Naive thymus-derived CD4-positive, alpha-beta T cell (primary cell): ENCODE measurements around the gene VTI1B. TPM values are rescaled to one million over a fixed set of nuclear protein-coding genes. Genes with fewer than 3 reads are reported as not detected.

Experiments used
- ATAC-seq: fragments of 150-1000 bp; cut with Tn5 transposase; 2 replicates; pipeline ENCODE4 v1.10.0; 2021; ENCODE audit warnings: mild to moderate bottlenecking, moderate library complexity
- CTCF ChIA-PET: fragments of 350-600 bp; sonication (Branson Sonifier 250); formaldehyde crosslinking; loops from one replicate; lab custom pipeline; 2021; ENCODE audit warnings: antibody characterized with exemption; lab: Charles Lee
- POLR2A ChIA-PET: fragments of 350-600 bp; sonication (Branson Sonifier 250); formaldehyde crosslinking; loops from one replicate; lab custom pipeline; 2021; ENCODE audit warnings: antibody characterized with exemption, inconsistent platforms; lab: Charles Lee
- DNase-seq, 9 donors: peaks; one replicate each; pipeline versions ENCODE4 v3.0.0 to v3.0.0-alpha.2; 2020 to 2022; ENCODE audit warnings: mixed read lengths in 1 of 9
- H3K27ac ChIP-seq: one replicate; pipeline ENCODE4 v1.7.0; 2013; ENCODE audit warnings: mild to moderate bottlenecking, low read depth, low read length, moderate library complexity
- H3K27me3 ChIP-seq, 2 donors: one replicate each; pipeline ENCODE4 v1.7.0; 2013; ENCODE audit warnings: low read length in 2 of 2, mild to moderate bottlenecking in 2 of 2, moderate library complexity in 2 of 2; ENCODE audit not compliant: control insufficient read depth in 2 of 2, insufficient read depth in 2 of 2
- H3K36me3 ChIP-seq, 3 experiments: 1 replicate in 2 of 3; 2 replicates in 1 of 3; pipeline ENCODE4 v1.7.0; 2013; ENCODE audit warnings: low read length in 3 of 3, mild to moderate bottlenecking in 3 of 3, moderate library complexity in 1 of 3; ENCODE audit not compliant: insufficient read depth in 3 of 3, control insufficient read depth in 2 of 3
- H3K4me1 ChIP-seq, 2 donors: one replicate each; pipeline ENCODE4 v1.7.0; 2013; ENCODE audit warnings: low read length in 2 of 2, mild to moderate bottlenecking in 2 of 2, moderate library complexity in 1 of 2; ENCODE audit not compliant: control insufficient read depth in 2 of 2, insufficient read depth in 2 of 2
- H3K4me3 ChIP-seq: 2 replicates; pipeline ENCODE4 v1.7.0; 2013; ENCODE audit warnings: mild to moderate bottlenecking, low read length
- H3K9me3 ChIP-seq, 3 experiments: 1 replicate in 2 of 3; 2 replicates in 1 of 3; pipeline ENCODE4 v1.7.0; 2013; ENCODE audit warnings: low read length in 3 of 3; ENCODE audit not compliant: control insufficient read depth in 2 of 3
- H3K27ac Mint-ChIP-seq, 9 donors: one replicate each; pipeline ENCODE4 v1.8.0; 2020 to 2022; ENCODE audit warnings: mixed read lengths in 9 of 9, mild to moderate bottlenecking in 8 of 9, moderate library complexity in 5 of 9, inconsistent platforms in 2 of 9
- H3K27me3 Mint-ChIP-seq, 5 donors: one replicate each; pipeline ENCODE4 v1.8.0; 2021 to 2022; ENCODE audit warnings: mixed read lengths in 5 of 5, mild to moderate bottlenecking in 1 of 5
- H3K36me3 Mint-ChIP-seq, 5 donors: one replicate each; pipeline ENCODE4 v1.8.0; 2020 to 2022; ENCODE audit warnings: mixed read lengths in 5 of 5, mild to moderate bottlenecking in 3 of 5, inconsistent platforms in 1 of 5
- H3K4me1 Mint-ChIP-seq, 7 donors: one replicate each; pipeline ENCODE4 v1.8.0; 2020 to 2022; ENCODE audit warnings: mixed read lengths in 7 of 7, mild to moderate bottlenecking in 3 of 7, inconsistent platforms in 1 of 7
- H3K4me3 Mint-ChIP-seq, 10 donors: one replicate each; pipeline ENCODE4 v1.8.0; 2020 to 2022; ENCODE audit warnings: mild to moderate bottlenecking in 10 of 10, mixed read lengths in 10 of 10, moderate library complexity in 6 of 10, inconsistent platforms in 2 of 10
- H3K9me3 Mint-ChIP-seq, 11 donors: one replicate each; pipeline ENCODE4 v1.8.0; 2020 to 2022; ENCODE audit warnings: mixed read lengths in 11 of 11, mild to moderate bottlenecking in 4 of 11, inconsistent platforms in 1 of 11, moderate library complexity in 1 of 11
- intact Hi-C, 2 donors: fragments of 100-400 bp; cut with micrococcal nuclease; formaldehyde crosslinking; loops; one replicate each; pipeline ENCODE4 v1.15.1; 2023
- polyA plus RNA-seq, 2 donors: library from polyadenylated mRNA; unstranded; fragments of 300-500 nt; fragmentation: Illumina TruSeq; gene quantifications; one replicate each; pipeline ENCODE4 v1.2.3, GENCODE V29; 2021
- total RNA-seq, 6 experiments: library from RNA in 5 of 6; stranded (reverse) in 5 of 6; gene quantifications; 1 replicate in 5 of 6; 2 replicates in 1 of 6; pipeline ENCODE4 v1.2.3 and lab custom pipeline; 2021 to 2026

Gene VTI1B
- total and polyA plus RNA-seq, 7 experiments from 2014 or later = 49.2 to 99.7 (median 65.9) TPM

DNA sequence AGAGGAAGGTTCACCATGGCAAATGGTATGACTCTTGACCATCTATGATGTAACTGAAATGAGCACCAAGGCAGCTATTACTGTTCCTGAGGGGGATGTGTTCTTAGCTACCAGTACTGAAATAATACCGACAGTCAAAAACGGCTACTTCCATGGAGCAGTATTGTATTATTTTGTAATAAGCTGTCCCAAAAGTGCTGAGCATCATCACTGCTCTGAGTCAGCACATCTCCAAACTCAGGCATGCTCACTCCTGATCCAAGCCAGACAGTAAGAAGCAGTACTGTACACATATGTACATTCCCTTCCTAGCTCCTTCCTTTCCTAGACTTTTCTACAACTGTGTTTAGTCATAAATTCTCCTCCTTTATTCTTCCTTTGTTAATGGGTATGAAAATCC, 8.6 kb downstream of the VTI1B start:
- no peak for DNase-seq
- no peak overlapping the region for H3K4me3 Mint-ChIP-seq
- intact Hi-C loops = loop anchor here in 1 of 2 donors (2.0 to 5.0 kb wide), 2 partner anchors 39 to 139 kb away; no protein-coding TSS in a partner anchor
- Histone ChIP-seq H3K4me1 (peaks cover 5 to 7% of the 10 kb centered on the region in 2 donors), H3K9me3 (no peaks in the 10 kb centered on the region), H3K27ac (no peak overlapping the region), H3K27me3 (no peaks in the 10 kb centered on the region), H3K4me3 (no peak overlapping the region), H3K36me3 (peaks cover 0 to 2% (median 0%) of the 10 kb centered on the region in 3 experiments)
- ATAC-seq = no peak
- H3K4me1 Mint-ChIP-seq = peaks cover 32 to 65% (median 56%) of the 10 kb centered on the region in 7 donors
- peaks cover 0 to 12% (median 2%) of the 10 kb centered on the region in 5 donors for H3K36me3 Mint-ChIP-seq
- ChIA-PET CTCF (interaction anchor here (1.7 to 2.9 kb wide), 4 partner anchors 47 to 239 kb away, joined by 7 to 20 read pairs (median 10); partner anchors contain the start of gene ARG2), POLR2A (interaction anchor here (1.3 kb wide), 1 partner anchor 8 kb away, joined by 3 read pairs; no protein-coding TSS in a partner anchor)
- H3K9me3 Mint-ChIP-seq = no peaks in the 10 kb centered on the region
- no peaks in the 10 kb centered on the region for H3K27me3 Mint-ChIP-seq
- peak overlapping the region in 5 of 9 donors; percentile 7 to 72 (median 58) for H3K27ac Mint-ChIP-seq

DNA sequence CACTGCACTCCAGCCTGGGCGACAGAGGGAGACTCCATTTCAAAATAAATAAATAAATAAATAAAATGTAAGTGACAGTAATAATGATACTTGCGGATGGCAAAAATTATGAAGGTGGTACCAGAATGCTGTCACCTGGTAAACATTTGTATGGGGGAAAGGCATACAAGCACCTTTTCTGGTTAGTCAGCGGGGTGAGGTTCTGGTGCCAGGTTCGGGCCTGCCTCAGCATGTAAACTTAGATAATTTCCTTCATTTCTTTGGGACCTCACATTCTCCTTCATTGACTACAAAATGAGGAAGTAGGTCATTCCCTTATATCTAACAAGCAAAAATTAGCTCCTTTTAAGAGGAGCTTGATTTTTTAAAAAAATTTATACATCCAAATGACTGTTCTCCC, 10.8 kb downstream of the VTI1B start:
- Histone ChIP-seq H3K27ac (no peak overlapping the region), H3K27me3 (no peaks in the 10 kb centered on the region), H3K4me1 (peaks cover 4 to 5% of the 10 kb centered on the region in 2 donors), H3K9me3 (no peaks in the 10 kb centered on the region), H3K4me3 (no peak overlapping the region), H3K36me3 (peaks cover 0 to 20% (median 5%) of the 10 kb centered on the region in 3 experiments)
- Mint-ChIP-seq H3K36me3 (peaks cover 0 to 21% (median 3%) of the 10 kb centered on the region in 5 donors), H3K9me3 (no peaks in the 10 kb centered on the region), H3K27me3 (no peaks in the 10 kb centered on the region), H3K4me3 (no peak overlapping the region), H3K4me1 (peaks cover 22 to 43% (median 38%) of the 10 kb centered on the region in 7 donors), H3K27ac (peak overlapping the region in 1 of 9 donors; percentile 28)
- POLR2A ChIA-PET = interaction anchor here (1.4 kb wide), 1 partner anchor 45 kb away, joined by 3 read pairs; no protein-coding TSS in a partner anchor
- CTCF ChIA-PET = interaction anchor here (0.6 to 2.5 kb wide), 4 partner anchors 41 to 414 kb away, joined by 3 to 7 read pairs (median 4); no protein-coding TSS in a partner anchor
- intact Hi-C loops = no loop called here
- ATAC-seq (no peak), DNase-seq (no peak)

DNA sequence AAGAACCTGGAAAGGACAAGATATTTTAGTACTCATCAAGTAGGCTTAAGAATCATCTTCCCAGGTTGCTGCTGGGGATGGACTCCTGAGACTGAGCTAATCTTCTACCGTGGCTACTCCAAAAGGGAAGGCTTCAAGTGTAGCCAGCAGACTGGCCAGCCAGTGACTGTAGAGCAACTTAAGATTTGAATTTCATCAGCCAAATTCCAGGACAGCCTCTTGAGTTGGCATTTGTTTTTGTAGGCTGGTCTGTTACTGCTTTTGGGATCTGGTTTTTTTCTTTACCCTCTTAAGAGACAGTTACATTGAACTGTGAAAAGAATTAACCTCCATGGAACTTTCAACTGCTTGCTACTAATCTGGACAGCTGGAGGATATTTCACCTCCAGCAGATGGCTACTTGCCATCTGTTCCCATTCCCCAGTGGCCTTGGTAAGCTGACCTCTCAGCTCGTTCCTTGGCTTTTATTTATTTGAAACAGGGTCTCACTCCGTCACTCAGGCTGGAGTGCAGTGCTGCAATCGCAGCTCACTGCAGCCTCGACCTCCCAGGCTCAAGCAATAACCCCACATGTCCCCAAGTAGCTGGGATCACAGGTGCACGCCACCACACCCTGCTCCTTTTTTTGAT, 20.7 kb downstream of the VTI1B start:
- Mint-ChIP-seq H3K9me3 (no peaks in the 10 kb centered on the region), H3K27ac (no peak overlapping the region), H3K36me3 (peaks cover 14 to 50% (median 24%) of the 10 kb centered on the region in 5 donors), H3K4me3 (no peak overlapping the region), H3K4me1 (no peaks in the 10 kb centered on the region), H3K27me3 (no peaks in the 10 kb centered on the region)
- Histone ChIP-seq H3K36me3 (peaks cover 14 to 89% (median 30%) of the 10 kb centered on the region in 3 experiments), H3K4me1 (no peaks in the 10 kb centered on the region), H3K27me3 (no peaks in the 10 kb centered on the region), H3K9me3 (no peaks in the 10 kb centered on the region), H3K4me3 (no peak overlapping the region), H3K27ac (no peak overlapping the region)
- DNase-seq (no peak), ATAC-seq (no peak)
- ChIA-PET CTCF (interaction anchor here (0.6 kb wide), 1 partner anchor 54 kb away, joined by 3 read pairs; the partner anchor contains the start of gene PIGH), POLR2A (interaction anchor here (1.0 kb wide), 1 partner anchor 13 kb away, joined by 4 read pairs; no protein-coding TSS in a partner anchor)
- intact Hi-C loops = no loop called here

DNA sequence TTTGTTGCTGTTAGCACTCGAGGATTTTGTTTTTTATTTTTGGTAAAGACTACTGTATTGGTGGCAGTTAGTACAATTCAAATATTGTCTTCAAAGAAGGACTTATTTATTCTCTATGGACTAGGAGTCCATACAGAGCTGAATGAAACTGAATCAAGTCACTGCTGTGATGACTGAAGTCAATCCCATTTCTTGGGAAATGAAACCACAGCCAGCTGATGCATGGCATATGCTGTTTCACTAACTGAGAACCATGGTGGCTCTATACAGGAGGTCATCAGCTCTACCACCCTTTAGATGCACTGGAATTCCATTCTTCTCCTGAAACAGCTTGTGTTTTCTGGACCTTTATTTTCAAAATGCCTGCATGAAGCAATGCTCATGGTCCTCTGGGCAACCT, 22.2 kb downstream of the VTI1B start:
- ChIA-PET POLR2A (interaction anchor here (0.6 kb wide), 1 partner anchor 431 kb away, joined by 3 read pairs; no protein-coding TSS in a partner anchor), CTCF (interaction anchor here (0.6 to 1.2 kb wide), 2 partner anchors 55 to 217 kb away, joined by 3 to 4 read pairs; no protein-coding TSS in a partner anchor)
- H3K36me3 Mint-ChIP-seq = peaks cover 14 to 46% (median 21%) of the 10 kb centered on the region in 5 donors
- no peaks in the 10 kb centered on the region for H3K27me3 ChIP-seq
- intact Hi-C loops = no loop called here
- peak overlapping the region in 1 of 9 donors; percentile 12 for H3K27ac Mint-ChIP-seq
- H3K27me3 Mint-ChIP-seq = no peaks in the 10 kb centered on the region
- no peaks in the 10 kb centered on the region for H3K4me1 Mint-ChIP-seq
- DNase-seq (no peak), ATAC-seq (no peak)
- peaks cover 14 to 80% (median 30%) of the 10 kb centered on the region in 3 experiments for H3K36me3 ChIP-seq
- no peaks in the 10 kb centered on the region for H3K9me3 Mint-ChIP-seq
- no peak overlapping the region for H3K27ac ChIP-seq
- H3K9me3 ChIP-seq = no peaks in the 10 kb centered on the region
- H3K4me3 ChIP-seq = no peak overlapping the region
- no peak overlapping the region for H3K4me3 Mint-ChIP-seq
- no peaks in the 10 kb centered on the region for H3K4me1 ChIP-seq

DNA sequence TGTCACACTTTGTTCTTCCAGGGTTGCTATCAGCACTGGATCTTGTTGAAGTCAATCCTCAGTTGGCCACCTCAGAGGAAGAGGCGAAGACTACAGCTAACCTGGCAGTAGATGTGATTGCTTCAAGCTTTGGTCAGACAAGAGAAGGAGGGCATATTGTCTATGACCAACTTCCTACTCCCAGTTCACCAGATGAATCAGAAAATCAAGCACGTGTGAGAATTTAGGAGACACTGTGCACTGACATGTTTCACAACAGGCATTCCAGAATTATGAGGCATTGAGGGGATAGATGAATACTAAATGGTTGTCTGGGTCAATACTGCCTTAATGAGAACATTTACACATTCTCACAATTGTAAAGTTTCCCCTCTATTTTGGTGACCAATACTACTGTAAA, 23.7 kb downstream of the VTI1B start:
- DNase-seq = no peak
- H3K36me3 Mint-ChIP-seq = peaks cover 11 to 52% (median 19%) of the 10 kb centered on the region in 5 donors
- H3K4me1 Mint-ChIP-seq = no peaks in the 10 kb centered on the region
- intact Hi-C loops = no loop called here
- Histone ChIP-seq H3K4me1 (no peaks in the 10 kb centered on the region), H3K4me3 (no peak overlapping the region), H3K9me3 (no peaks in the 10 kb centered on the region), H3K27ac (no peak overlapping the region), H3K27me3 (no peaks in the 10 kb centered on the region), H3K36me3 (peaks cover 9 to 75% (median 22%) of the 10 kb centered on the region in 3 experiments)
- POLR2A ChIA-PET = interaction anchor here (1.5 kb wide), 1 partner anchor 8 kb away, joined by 4 read pairs; no protein-coding TSS in a partner anchor
- CTCF ChIA-PET = no interaction called here
- no peaks in the 10 kb centered on the region for H3K27me3 Mint-ChIP-seq
- ATAC-seq = no peak
- no peaks in the 10 kb centered on the region for H3K9me3 Mint-ChIP-seq
- peak overlapping the region in 3 of 9 donors; percentile 3 to 46 (median 38) for H3K27ac Mint-ChIP-seq
- H3K4me3 Mint-ChIP-seq = no peak overlapping the region

DNA sequence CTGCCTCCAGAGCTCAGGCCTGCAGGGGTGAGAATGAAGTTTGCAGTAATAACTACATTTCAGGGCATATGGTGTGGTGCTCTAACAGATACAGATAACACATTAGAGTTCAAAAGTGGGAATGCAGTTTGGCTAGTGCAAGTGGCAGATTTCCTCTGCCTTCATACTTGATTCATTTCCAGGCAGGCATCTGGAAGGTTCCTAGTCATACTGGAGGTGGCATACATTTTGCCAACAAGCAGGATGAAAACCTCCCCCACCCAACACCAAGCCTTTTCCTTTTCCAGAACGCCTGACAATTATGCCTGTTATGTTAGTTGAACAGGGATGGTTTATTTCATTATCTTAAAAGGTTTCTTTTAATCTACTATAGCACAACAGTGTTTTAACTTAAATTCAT, 24.3 kb downstream of the VTI1B start:
- no peak overlapping the region for H3K27ac ChIP-seq
- intact Hi-C loops = no loop called here
- H3K27ac Mint-ChIP-seq = peak overlapping the region in 2 of 9 donors; percentile 5 to 14
- ATAC-seq (no peak), DNase-seq (no peak)
- no peaks in the 10 kb centered on the region for H3K9me3 Mint-ChIP-seq
- no peaks in the 10 kb centered on the region for H3K4me1 Mint-ChIP-seq
- no peaks in the 10 kb centered on the region for H3K27me3 ChIP-seq
- no peaks in the 10 kb centered on the region for H3K27me3 Mint-ChIP-seq
- no peak overlapping the region for H3K4me3 Mint-ChIP-seq
- H3K4me1 ChIP-seq = no peaks in the 10 kb centered on the region
- H3K36me3 ChIP-seq = peaks cover 9 to 70% (median 17%) of the 10 kb centered on the region in 3 experiments
- POLR2A ChIA-PET = interaction anchor here (1.5 kb wide), 1 partner anchor 9 kb away, joined by 4 read pairs; no protein-coding TSS in a partner anchor
- H3K4me3 ChIP-seq = no peak overlapping the region
- H3K36me3 Mint-ChIP-seq = peaks cover 11 to 53% (median 19%) of the 10 kb centered on the region in 5 donors
- CTCF ChIA-PET = no interaction called here
- H3K9me3 ChIP-seq = no peaks in the 10 kb centered on the region
